C4-2B (cell line): ENCODE results near the gene LSM12.

Experiments
- H3K27ac ChIP-seq: fragments of 450-650 bp; 2 replicates; pipeline ENCODE4 v1.5.1; 2017
- ZFX ChIP-seq: fragments of 450-650 bp; IDR thresholded peaks from 2 replicates; pipeline ENCODE4 v1.6.1; 2017
- TF ChIP-seq, protein P1 (sequence below): fragments of 450-650 bp; conservative IDR thresholded peaks from 2 replicates; pipeline ENCODE4 v1.5.1; 2017; ENCODE audit warnings: mild to moderate bottlenecking

LSM12 gene

DNA sequence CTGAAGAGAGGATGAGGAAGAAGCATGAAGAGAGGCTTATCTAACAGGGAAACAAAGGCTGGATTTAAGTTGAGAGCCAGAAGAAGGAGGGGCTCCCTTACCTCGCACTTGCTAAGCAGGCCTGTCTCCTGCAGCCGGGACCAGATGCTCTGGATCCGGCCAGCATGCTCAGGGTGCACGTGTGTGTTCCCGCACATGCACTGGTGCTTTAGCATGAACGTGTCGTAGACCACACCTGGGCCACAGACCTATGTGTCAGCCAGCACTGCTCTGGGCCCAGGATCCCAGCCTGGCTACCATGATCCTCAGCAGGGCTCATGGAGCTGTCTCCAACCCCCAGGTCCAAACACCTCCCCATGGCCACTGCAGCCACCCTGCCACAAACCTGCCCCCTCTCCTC is 18.4 kb upstream of the LSM12 start:
- TF ChIP-seq ZFX, result no peak
- TF ChIP-seq, protein P1, sequence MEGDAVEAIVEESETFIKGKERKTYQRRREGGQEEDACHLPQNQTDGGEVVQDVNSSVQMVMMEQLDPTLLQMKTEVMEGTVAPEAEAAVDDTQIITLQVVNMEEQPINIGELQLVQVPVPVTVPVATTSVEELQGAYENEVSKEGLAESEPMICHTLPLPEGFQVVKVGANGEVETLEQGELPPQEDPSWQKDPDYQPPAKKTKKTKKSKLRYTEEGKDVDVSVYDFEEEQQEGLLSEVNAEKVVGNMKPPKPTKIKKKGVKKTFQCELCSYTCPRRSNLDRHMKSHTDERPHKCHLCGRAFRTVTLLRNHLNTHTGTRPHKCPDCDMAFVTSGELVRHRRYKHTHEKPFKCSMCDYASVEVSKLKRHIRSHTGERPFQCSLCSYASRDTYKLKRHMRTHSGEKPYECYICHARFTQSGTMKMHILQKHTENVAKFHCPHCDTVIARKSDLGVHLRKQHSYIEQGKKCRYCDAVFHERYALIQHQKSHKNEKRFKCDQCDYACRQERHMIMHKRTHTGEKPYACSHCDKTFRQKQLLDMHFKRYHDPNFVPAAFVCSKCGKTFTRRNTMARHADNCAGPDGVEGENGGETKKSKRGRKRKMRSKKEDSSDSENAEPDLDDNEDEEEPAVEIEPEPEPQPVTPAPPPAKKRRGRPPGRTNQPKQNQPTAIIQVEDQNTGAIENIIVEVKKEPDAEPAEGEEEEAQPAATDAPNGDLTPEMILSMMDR, result no peak
- no peak overlapping the region for H3K27ac ChIP-seq

DNA sequence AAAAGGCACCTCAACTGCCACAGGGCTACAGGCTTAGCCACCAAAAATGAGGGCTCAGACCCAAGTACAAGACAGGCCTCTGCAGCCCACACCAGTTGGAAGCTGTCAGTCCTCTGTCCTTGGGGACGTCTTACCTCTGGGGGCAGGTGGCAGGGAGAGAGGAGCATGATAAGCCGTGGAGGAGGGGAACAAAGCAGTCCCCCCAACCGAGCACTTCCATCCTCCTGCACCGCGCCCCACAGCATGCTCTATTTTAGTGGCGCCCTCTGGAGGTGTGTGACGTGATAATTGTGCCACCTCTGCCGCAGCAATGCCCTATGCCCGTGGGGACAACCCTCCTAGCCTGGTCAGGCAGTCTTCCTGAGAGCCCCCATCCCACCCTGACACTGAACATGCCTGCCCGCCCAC is 17.7 kb upstream of the LSM12 start:
- TF ChIP-seq ZFX, result no peak
- TF ChIP-seq, protein P1, result peak; percentile 28
- H3K27ac ChIP-seq, result no peak overlapping the region

DNA sequence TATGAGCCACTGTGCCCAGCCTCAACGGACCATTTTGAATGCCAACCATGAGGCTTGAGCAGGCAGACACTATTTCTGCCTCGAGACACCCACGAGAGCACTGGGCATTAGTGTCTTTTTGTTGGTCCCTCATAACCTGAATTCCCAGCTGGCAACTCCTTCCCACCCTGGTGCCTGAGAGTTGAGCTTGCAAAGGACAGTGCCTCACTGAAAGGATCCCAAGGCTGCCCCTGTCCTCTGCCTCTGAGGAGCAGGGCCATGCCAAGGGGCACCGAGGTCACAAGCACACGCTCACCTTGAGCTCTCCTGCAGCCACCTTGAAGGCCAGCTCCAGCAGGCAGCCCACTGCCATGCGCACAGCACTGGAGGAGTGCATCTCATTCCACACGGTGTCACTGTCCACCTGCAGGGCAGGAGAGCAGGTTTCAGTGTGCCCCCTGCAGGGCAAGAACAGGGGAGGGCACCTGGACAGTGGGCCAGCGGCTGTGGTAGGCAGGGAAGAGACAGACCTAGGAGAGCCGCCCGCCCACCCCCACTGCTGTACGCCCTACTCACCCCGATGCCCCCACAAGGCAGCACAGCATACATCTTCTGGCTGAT is 16.9 kb upstream of the LSM12 start:
- TF ChIP-seq ZFX, result no peak
- TF ChIP-seq, protein P1, result 0 out of 2 replicates have a peak, but pooled peaks have one; percentile 12
- H3K27ac ChIP-seq, result no peak overlapping the region

DNA sequence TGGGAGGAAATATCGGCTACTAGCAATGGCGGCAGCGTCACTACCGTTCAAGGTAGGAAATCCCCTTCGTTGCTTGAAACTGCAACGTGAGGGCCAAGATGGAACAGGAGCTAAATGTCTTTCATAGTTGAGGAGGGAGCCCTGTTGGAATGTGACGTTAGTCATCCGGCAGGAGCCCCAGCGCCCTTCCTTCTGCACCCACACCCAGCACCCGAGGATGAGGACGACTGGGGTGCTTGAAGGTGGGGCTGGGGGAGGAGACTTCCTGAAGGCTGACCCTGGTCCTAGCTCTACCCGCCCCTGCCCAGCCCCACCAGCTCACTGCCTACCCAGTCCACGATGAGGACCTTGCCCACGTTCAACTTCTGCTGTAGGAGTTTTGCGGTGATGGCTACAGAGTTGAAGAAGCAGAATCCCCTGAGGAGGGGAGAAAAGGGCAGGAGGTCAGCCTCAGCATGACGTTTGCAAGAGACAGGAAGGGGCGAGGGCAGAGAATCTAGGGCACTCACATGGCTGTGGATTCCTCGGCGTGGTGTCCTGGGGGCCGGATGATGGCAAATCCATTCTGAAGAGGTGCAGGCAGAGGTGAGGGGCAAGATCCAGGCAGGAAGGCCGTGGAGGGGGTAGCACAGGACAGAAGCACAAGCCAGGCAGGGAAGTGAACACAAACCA is 15.9 kb upstream of the LSM12 start:
- H3K27ac ChIP-seq, result no peak overlapping the region

DNA sequence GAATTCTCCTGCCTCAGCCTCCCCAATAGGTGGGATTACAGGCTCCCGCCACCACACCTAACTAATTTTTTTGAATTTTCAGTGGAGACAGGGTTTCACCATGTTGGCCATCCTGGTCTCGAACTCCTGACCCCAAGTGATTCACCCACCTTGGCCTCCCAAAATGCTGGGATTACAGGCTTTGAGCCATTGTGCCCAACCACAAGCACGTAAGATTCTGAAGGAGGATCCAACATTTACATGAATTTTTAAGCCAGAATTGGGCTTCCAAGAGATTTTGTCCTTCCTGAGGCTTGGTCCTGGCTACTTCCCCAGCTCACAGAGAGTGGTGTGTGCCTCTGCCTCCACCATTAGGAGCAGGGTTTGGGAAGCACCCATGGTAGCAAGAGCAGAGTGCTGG is 15.2 kb upstream of the LSM12 start:
- TF ChIP-seq, protein P1, result no peak
- TF ChIP-seq ZFX, result no peak
- H3K27ac ChIP-seq, result no peak overlapping the region

More for the DNA sequence above, 15.9 kb upstream of the LSM12 start:
- TF ChIP-seq ZFX, result no peak
- TF ChIP-seq, protein P1, result no peak

DNA sequence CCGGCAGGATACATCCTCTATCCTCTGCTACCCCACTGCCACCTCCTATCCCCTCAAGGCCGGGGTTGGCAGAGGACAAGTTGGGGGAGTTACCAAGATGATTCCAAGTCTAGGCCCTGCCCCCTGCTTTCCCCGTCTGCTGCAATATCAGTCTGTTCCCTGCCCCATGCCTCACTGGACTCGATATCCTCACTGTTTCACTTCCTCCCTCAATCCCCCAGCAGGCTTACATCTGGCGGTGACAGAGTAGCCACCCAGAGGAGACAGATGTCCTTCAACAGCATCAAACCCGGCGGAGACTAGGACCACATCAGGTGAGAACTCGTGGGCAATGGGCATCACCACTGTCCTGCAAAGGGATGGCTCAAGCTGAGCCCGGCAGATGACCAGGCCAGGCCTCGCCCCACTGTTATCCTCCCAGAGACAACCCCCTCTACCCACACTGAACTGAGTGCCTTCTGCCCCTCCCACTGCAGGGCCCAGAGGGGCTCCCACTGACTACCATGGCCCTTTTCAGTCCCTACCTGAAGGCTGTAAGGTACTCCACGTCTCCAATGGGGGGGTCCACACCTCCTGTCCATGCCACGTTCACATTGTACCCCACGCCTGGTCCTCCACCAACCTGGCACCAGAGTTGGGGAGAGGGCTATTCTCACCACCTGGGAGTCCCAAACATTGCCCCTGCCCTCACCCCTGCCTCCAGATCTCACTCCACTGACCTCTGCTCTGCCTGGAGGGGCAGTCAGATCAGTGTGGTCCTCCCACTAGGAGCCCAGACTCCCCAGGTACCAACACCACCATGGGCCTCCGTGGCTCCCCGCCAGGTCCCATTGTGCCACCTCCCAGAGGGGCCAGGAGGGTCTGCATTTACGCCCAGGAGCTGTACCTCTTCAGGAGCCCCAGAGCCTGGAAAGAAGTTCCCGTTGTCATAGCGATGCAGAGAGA is 13.7 kb upstream of the LSM12 start:
- H3K27ac ChIP-seq, result no peak overlapping the region
- no peak for TF ChIP-seq ZFX
- TF ChIP-seq, protein P1, result no peak

DNA sequence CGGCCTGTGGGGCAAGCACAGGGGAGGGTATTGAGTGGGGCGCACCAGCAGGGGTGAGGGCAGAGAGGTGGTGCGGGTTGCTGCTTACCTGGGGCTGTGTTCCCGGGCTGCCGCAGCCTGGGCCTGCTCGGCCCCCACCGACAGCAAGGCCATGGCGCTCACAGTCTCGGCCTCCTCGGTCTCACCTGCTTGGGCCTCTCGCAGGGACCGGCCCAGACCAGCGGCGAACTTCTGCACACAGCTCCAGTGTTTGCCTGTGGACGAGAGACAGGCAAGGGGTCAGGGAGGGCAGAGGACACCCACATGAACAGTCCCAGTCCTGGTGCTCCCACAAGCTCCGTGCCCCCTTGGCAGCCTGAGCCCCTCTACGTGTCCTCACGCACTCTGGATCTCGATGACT is 11.9 kb upstream of the LSM12 start:
- peak overlapping the region; percentile 92 for H3K27ac ChIP-seq
- TF ChIP-seq ZFX, result no peak
- TF ChIP-seq, protein P1, result no peak
